Memory B cell (primary cell): ENCODE data around the gene MCCC1.

Experiments
- ATAC-seq: fragments of 150-1000 bp; cut with Tn5 transposase; 2 replicates; pipeline ENCODE4 v1.10.0; 2021; ENCODE audit warnings: low read depth, mild to moderate bottlenecking, moderate library complexity
- DNase-seq, 2 donors: peaks; one replicate each; pipeline ENCODE4 v3.0.0; 2022; ENCODE audit warnings: low spot score in 2 of 2
- H3K27ac Mint-ChIP-seq: one replicate; pipeline ENCODE4 v1.8.0; 2022; ENCODE audit warnings: mild to moderate bottlenecking, moderate library complexity, mixed read lengths
- H3K27me3 Mint-ChIP-seq: one replicate; pipeline ENCODE4 v1.8.0; 2022; ENCODE audit warnings: mixed read lengths
- H3K36me3 Mint-ChIP-seq: one replicate; pipeline ENCODE4 v1.8.0; 2022; ENCODE audit warnings: mild to moderate bottlenecking, mixed read lengths
- H3K4me1 Mint-ChIP-seq: one replicate; pipeline ENCODE4 v1.8.0; 2022; ENCODE audit warnings: mixed read lengths
- H3K4me3 Mint-ChIP-seq: one replicate; pipeline ENCODE4 v1.8.0; 2022; ENCODE audit warnings: mild to moderate bottlenecking, moderate library complexity, mixed read lengths
- H3K9me3 Mint-ChIP-seq: one replicate; pipeline ENCODE4 v1.8.0; 2022; ENCODE audit warnings: mixed read lengths

MCCC1 gene

DNA sequence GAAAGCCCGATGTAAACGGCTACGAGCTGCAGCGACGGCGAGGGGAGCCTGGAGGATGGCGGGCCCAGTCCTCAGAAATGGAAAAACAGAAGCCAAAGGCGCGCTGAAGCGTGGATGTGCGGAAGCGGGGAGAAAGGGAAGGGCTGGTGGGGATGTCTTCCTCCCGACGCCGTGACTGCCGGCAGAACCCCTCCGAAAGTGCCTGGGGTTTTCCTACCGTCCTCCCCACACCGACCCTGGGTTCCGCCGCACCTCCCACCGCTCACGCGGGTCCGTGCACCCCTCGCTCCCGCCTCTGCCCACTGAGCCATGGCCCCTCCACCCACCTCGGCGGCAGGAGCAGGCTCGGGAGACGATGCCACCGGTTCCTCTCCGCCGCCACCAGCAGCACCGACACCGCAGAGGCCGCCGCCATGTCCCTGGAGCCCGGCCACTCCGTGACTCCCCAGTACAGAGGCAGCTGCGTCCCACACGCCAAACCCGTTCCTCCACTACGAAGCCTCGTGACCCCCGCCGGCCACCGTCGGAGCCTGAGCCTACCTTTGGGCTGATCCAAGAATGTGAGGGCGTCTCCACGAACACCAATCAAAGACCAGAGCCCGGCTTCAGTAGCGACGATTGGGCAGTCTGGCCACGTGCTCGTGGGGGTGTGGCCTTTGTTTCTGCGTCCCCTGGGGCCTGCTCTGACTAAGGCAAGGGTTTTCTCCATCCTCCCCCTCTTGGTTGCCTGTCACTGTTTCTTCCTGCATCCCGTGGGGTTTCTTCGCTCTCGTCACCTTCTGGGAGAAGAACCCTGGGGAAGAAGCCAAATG is at the start of gene MCCC1:
TSS of gene MCCC1 (minus strand) at position 471 of the 812 bp plus-strand sequence. CDS start at position 415, 56 bp downstream.
- peak; percentile 97 for ATAC-seq
- Mint-ChIP-seq H3K36me3 (no peaks in the 10 kb centered on the region), H3K4me3 (peak within 1 kb of the TSS; percentile 95), H3K27me3 (no peaks in the 10 kb centered on the region), H3K27ac (peak within 1 kb of the TSS; percentile 94), H3K4me1 (peaks cover 21% of the 10 kb centered on the region), H3K9me3 (no peaks in the 10 kb centered on the region)
- DNase-seq = peak; percentile 90 to 95

DNA sequence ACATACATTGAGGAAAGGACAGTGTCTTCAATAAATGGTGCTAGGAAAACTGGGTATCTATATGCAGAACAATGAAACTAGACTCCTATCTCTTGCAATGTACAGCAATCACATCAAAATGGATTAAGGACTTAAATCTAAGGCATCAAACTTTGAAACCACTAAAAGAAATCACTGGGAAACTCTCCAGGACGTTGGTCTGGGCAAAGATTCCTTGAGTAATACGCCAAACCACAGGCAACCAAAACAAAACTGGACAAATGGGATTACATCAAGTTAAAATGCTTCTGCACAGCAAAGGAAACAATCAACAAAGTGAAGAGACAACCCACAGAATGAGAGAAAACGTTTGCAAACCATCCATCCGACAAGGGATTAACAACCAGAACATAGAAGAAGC is 48.8 kb upstream of the MCCC1 start:
- H3K4me1 Mint-ChIP-seq = peaks cover 3% of the 10 kb centered on the region
- ATAC-seq (no peak), DNase-seq (no peak)
- no peak overlapping the region for H3K27ac Mint-ChIP-seq
- peaks cover 4% of the 10 kb centered on the region for H3K9me3 Mint-ChIP-seq
- peaks cover 3% of the 10 kb centered on the region for H3K36me3 Mint-ChIP-seq
- no peak overlapping the region for H3K4me3 Mint-ChIP-seq
- H3K27me3 Mint-ChIP-seq = peaks cover 42% of the 10 kb centered on the region

DNA sequence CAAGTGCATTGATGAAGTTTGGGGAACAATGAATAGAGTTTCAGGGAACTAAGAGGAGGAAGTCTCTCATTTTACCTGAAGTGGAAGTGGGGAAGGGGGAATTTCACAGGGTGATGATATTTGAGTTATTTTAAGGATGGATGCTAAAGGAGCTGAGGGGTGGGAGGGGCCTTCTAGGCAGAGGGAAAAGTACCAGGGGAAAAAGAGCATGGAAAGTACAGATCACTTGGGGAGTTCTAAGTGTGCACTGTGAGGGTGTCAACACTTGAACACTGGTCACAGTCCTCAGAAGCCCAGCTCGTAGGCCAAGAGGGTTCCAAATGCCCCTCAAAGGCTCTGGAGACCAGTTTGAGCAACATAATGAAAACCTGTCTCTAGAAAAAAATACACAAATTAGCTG is 45.1 kb upstream of the MCCC1 start:
- Mint-ChIP-seq H3K27me3 (peaks cover 36% of the 10 kb centered on the region), H3K4me1 (peaks cover 3% of the 10 kb centered on the region), H3K36me3 (peaks cover 3% of the 10 kb centered on the region), H3K4me3 (no peak overlapping the region), H3K9me3 (peaks cover 4% of the 10 kb centered on the region), H3K27ac (no peak overlapping the region)
- no peak for ATAC-seq
- no peak for DNase-seq

DNA sequence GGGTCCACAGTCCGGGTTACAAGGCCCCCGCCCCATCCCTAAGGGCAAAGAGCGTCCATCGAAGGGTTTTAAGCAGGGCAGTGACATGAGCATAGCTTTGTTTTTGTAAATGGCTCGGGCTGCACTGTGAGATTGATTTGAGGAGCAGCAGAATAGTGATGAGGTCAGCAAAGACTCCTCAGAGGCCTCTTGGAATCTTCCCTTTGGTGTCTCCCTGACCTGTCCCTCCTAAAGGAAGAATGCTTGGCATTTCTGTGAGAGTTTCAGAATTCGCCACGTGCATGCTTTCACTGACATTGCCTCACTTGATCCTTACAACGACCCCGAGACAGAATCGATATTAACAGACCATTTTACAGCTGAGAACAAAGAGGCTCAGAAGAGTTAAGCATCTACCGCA is 42.9 kb upstream of the MCCC1 start:
- Mint-ChIP-seq H3K36me3 (peaks cover 3% of the 10 kb centered on the region), H3K27ac (no peak overlapping the region)

GRCh38 chr3:183134844-183135243 is 35.5 kb upstream of the MCCC1 start:
- Mint-ChIP-seq H3K36me3 (no peaks in the 10 kb centered on the region), H3K4me3 (no peak overlapping the region), H3K9me3 (peaks cover 5% of the 10 kb centered on the region), H3K27me3 (peaks cover 32% of the 10 kb centered on the region), H3K27ac (no peak overlapping the region), H3K4me1 (peaks cover 2% of the 10 kb centered on the region)
- DNase-seq (no peak), ATAC-seq (no peak)

More for the DNA sequence above, 42.9 kb upstream of the MCCC1 start:
- Mint-ChIP-seq H3K9me3 (peaks cover 5% of the 10 kb centered on the region), H3K4me3 (no peak overlapping the region), H3K27me3 (peaks cover 37% of the 10 kb centered on the region), H3K4me1 (peaks cover 3% of the 10 kb centered on the region)
- DNase-seq (no peak), ATAC-seq (no peak)

DNA sequence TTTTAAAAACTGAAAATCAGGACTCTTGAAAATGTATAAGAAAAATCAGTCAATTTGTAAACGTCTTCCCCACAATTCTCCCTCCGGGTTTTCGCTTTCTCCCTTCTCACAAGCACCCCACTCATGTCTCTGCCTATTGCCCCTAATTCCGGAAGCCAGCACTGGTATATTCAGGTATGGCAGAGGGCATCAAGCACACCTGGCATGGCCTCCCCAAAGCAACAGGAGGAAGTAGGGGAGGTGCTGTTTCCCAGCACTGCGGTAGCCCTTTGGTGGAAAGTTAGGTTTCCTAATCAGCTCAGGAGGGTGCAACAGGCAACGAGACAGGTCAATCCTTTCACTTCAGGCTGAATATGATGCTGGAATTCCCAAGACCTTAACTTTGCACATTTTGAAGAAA is 33.1 kb upstream of the MCCC1 start:
- ATAC-seq (no peak), DNase-seq (no peak)
- Mint-ChIP-seq H3K4me3 (no peak overlapping the region), H3K9me3 (peaks cover 8% of the 10 kb centered on the region), H3K27ac (no peak overlapping the region), H3K27me3 (peaks cover 20% of the 10 kb centered on the region), H3K4me1 (peaks cover 2% of the 10 kb centered on the region), H3K36me3 (peaks cover 6% of the 10 kb centered on the region)

DNA sequence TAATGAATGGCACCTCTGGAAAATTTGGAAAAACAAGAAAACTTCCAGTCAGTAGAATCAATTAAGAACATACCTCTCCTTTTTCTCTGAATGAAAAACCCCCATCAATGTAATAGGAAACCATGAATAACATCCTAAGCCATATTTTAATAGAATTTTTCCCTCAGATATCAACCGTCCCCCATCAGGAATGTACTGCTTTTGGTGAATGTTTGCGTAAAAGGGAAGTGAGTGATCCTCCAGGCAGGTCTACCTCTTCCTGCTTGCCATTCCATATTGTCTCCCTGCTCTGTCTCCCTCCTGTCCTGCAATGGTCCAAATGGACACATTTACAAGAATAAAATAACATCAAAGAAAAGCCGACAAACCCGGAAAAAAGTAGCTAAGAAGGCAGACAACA is 32.4 kb upstream of the MCCC1 start:
- ATAC-seq (no peak), DNase-seq (no peak)
- no peak overlapping the region for H3K27ac Mint-ChIP-seq
- H3K9me3 Mint-ChIP-seq = peaks cover 8% of the 10 kb centered on the region
- no peak overlapping the region for H3K4me3 Mint-ChIP-seq
- H3K36me3 Mint-ChIP-seq = peaks cover 6% of the 10 kb centered on the region
- peaks cover 17% of the 10 kb centered on the region for H3K27me3 Mint-ChIP-seq
- peaks cover 2% of the 10 kb centered on the region for H3K4me1 Mint-ChIP-seq

DNA sequence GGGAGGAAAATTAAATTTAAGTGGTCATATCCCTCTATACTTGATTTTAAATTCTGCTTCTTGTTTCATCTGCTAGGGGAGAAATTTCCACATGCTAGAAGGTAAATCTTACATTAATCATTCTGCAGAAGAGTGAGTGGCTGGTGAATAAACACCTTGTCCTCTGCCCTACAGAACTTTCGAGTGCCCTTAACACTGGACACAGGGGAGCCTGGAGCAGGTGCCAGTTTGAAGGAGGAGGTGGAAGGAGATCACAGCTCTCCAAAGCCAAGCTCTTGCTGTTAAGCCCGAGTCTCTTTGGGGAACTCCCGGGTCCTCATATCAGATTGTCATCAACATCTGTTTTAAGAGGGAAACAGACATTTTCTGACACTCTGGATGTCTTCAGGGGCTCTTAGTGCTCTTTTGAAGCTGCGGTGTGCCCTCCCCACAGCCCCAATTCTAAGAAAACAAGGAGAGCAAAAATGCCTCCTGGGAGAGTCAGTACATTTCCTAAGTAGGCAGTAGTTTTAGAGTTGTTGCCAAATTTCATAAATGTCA is 32.0 kb upstream of the MCCC1 start:
- no peak for ATAC-seq
- H3K9me3 Mint-ChIP-seq = peaks cover 8% of the 10 kb centered on the region
- H3K4me3 Mint-ChIP-seq = no peak overlapping the region
- peaks cover 15% of the 10 kb centered on the region for H3K27me3 Mint-ChIP-seq
- DNase-seq = no peak
- H3K36me3 Mint-ChIP-seq = peaks cover 6% of the 10 kb centered on the region
- H3K4me1 Mint-ChIP-seq = peaks cover 2% of the 10 kb centered on the region
- no peak overlapping the region for H3K27ac Mint-ChIP-seq

- Mint-ChIP-seq H3K36me3 (peaks cover 6% of the 10 kb centered on the region), H3K4me3 (no peak overlapping the region), H3K27me3 (peaks cover 14% of the 10 kb centered on the region), H3K9me3 (peaks cover 8% of the 10 kb centered on the region), H3K4me1 (peaks cover 2% of the 10 kb centered on the region), H3K27ac (no peak overlapping the region)
- no peak for DNase-seq
- no peak for ATAC-seq
These were observed 29.9 kb upstream of the MCCC1 start for GRCh38 chr3:183129243-183129642.

DNA sequence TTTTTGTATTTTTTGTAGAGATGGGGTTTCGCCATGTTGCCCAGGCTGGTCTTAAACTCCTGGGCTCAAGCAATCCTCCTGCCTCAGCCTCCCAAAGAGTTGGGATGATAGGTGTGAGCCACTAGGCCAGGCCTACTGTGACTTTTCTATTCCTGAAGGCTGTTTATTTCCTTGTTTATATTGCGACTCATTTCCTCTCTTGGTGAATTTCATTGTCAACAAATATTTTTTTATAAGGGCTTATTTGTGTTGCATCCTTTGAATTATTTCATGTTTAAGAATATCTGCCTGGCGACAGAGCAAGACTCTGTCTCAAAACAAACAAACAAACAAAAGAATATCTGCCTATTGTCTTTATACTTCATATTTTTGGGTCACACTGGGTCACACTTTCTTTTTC is 29.4 kb upstream of the MCCC1 start:
- ATAC-seq (no peak), DNase-seq (no peak)
- H3K4me3 Mint-ChIP-seq = no peak overlapping the region
- peaks cover 13% of the 10 kb centered on the region for H3K27me3 Mint-ChIP-seq
- H3K27ac Mint-ChIP-seq = no peak overlapping the region
- H3K36me3 Mint-ChIP-seq = peaks cover 6% of the 10 kb centered on the region
- H3K4me1 Mint-ChIP-seq = peaks cover 2% of the 10 kb centered on the region
- H3K9me3 Mint-ChIP-seq = peaks cover 8% of the 10 kb centered on the region

- no peaks in the 10 kb centered on the region for H3K4me1 Mint-ChIP-seq
- peaks cover 16% of the 10 kb centered on the region for H3K27me3 Mint-ChIP-seq
- DNase-seq (no peak), ATAC-seq (no peak)
- H3K27ac Mint-ChIP-seq = no peak overlapping the region
- H3K4me3 Mint-ChIP-seq = no peak overlapping the region
- no peaks in the 10 kb centered on the region for H3K36me3 Mint-ChIP-seq
- H3K9me3 Mint-ChIP-seq = peaks cover 1% of the 10 kb centered on the region
These were observed 24.6 kb upstream of the MCCC1 start for GRCh38 chr3:183123891-183124290.

GRCh38 chr3:183122257-183122932 is 23.1 kb upstream of the MCCC1 start:
- peak; percentile 57 for ATAC-seq
- peak in 1 of 2 donors; percentile 39 for DNase-seq
- Mint-ChIP-seq H3K4me3 (no peak overlapping the region), H3K4me1 (peaks cover 2% of the 10 kb centered on the region), H3K36me3 (no peaks in the 10 kb centered on the region), H3K27me3 (peaks cover 19% of the 10 kb centered on the region), H3K27ac (no peak overlapping the region), H3K9me3 (no peaks in the 10 kb centered on the region)

- no peak overlapping the region for H3K4me3 Mint-ChIP-seq
- DNase-seq (no peak), ATAC-seq (no peak)
- no peak overlapping the region for H3K27ac Mint-ChIP-seq
- peaks cover 20% of the 10 kb centered on the region for H3K27me3 Mint-ChIP-seq
- no peaks in the 10 kb centered on the region for H3K36me3 Mint-ChIP-seq
- H3K4me1 Mint-ChIP-seq = peaks cover 10% of the 10 kb centered on the region
- no peaks in the 10 kb centered on the region for H3K9me3 Mint-ChIP-seq
These were observed 21.4 kb upstream of the MCCC1 start for GRCh38 chr3:183120538-183121215.

GRCh38 chr3:183117056-183117455 is 17.8 kb upstream of the MCCC1 start:
- H3K27ac Mint-ChIP-seq = no peak overlapping the region
- no peak for DNase-seq
- ATAC-seq = no peak
- H3K9me3 Mint-ChIP-seq = no peaks in the 10 kb centered on the region
- H3K4me1 Mint-ChIP-seq = peaks cover 27% of the 10 kb centered on the region
- H3K36me3 Mint-ChIP-seq = no peaks in the 10 kb centered on the region
- H3K27me3 Mint-ChIP-seq = peaks cover 10% of the 10 kb centered on the region
- H3K4me3 Mint-ChIP-seq = no peak overlapping the region
